CD4-positive, alpha-beta T cell treated with Interferon gamma for 1 hour (primary cell): ENCODE measurements around the gene TMEM151A.

Experiments
- DNase-seq: peaks from one replicate; pipeline ENCODE4 v3.0.0-alpha.2; 2020

Gene TMEM151A

GRCh38 chr11:66284526-66285078 lies 7.1 kb upstream of the TMEM151A start:
- no peak for DNase-seq

GRCh38 chr11:66285250-66285947 lies 6.3 kb upstream of the TMEM151A start:
- DNase-seq, result no peak

- DNase-seq, result no peak
These were observed 5.0 kb upstream of the TMEM151A start for GRCh38 chr11:66286699-66287098.

GRCh38 chr11:66287211-66287888 lies 4.3 kb upstream of the TMEM151A start:
- no peak for DNase-seq

- no peak for DNase-seq
These were observed 3.6 kb upstream of the TMEM151A start for GRCh38 chr11:66287889-66288670.

GRCh38 chr11:66288671-66289547 lies 2.8 kb upstream of the TMEM151A start, which contains the start of gene YIF1A:
TSS of gene YIF1A (minus strand) at chr11:66289143. CDS start at chr11:66288985, 158 bp downstream.
- peak; percentile 100 for DNase-seq

GRCh38 chr11:66289548-66290329 lies 2.0 kb upstream of the TMEM151A start:
- DNase-seq, result no peak

GRCh38 chr11:66290330-66290621 lies 1.4 kb upstream of the TMEM151A start:
- DNase-seq, result no peak

GRCh38 chr11:66291303-66291705 lies 390 bp upstream of the TMEM151A start:
- no peak for DNase-seq

- DNase-seq, result no peak
These were observed 1.0 kb downstream of the TMEM151A start for GRCh38 chr11:66292543-66293332.

- DNase-seq, result no peak
These were observed 1.7 kb downstream of the TMEM151A start for GRCh38 chr11:66293352-66293751.

- DNase-seq, result no peak
These were observed 2.3 kb downstream of the TMEM151A start for GRCh38 chr11:66293777-66294625.

GRCh38 chr11:66294626-66295620 lies 3.2 kb downstream of the TMEM151A start:
- DNase-seq, result no peak

- DNase-seq, result no peak
These were observed 5.9 kb downstream of the TMEM151A start for GRCh38 chr11:66297610-66298009.

- no peak for DNase-seq
These were observed 7.5 kb downstream of the TMEM151A start for GRCh38 chr11:66299186-66299585.

GRCh38 chr11:66302656-66303055 lies 11.0 kb downstream of the TMEM151A start:
- no peak for DNase-seq

- DNase-seq, result no peak
These were observed 17.8 kb downstream of the TMEM151A start for GRCh38 chr11:66309475-66309874.

GRCh38 chr11:66310324-66310723 lies 18.6 kb downstream of the TMEM151A start:
- DNase-seq, result no peak
